GM10847 (cell line): ENCODE data around the gene FOXR1.

Source experiments
- POLR2A ChIP-seq: IDR thresholded peaks from 2 replicates; pipeline ENCODE4 v1.6.1; 2011; ENCODE audit not compliant: insufficient read length; ENCODE audit errors: extremely low read depth

FOXR1 gene

DNA sequence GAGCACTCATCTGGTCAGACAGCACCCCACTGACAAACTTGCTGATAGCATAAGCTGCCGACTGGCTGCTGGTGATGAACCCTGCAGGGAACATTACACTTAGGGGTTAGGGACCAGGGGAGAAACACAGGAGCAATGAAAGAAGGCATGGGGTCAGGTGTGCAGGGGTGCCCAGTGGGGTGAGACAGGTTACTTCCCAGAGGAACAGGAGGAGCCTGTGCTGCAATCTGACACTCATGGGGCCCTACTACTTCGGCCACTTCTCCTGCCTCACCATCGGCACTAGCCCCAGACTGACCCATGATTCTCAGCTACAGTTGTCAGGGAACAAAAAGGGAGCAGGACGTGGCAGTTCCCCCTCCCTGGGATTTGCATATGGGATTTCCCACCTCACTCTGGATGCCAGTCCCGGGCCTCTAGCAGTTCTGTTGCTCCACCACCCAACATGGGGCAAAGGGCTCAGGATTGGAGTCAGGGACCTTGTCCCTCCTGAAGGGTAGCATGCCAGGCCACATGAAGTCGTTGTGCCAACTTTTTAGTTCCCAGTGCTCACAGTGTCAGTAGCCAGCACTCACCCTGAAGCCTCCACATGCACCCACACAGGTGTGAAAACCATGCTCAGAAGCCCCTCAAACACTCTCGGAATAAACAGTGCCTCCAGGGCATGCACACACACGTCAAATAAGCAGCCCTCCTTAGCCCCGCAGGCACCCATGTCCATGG lies 56.9 kb downstream of the FOXR1 start:
- TF ChIP-seq POLR2A = no peak

GRCh38 chr11:119029069-119029339 lies 57.4 kb downstream of the FOXR1 start:
- TF ChIP-seq POLR2A = no peak

DNA sequence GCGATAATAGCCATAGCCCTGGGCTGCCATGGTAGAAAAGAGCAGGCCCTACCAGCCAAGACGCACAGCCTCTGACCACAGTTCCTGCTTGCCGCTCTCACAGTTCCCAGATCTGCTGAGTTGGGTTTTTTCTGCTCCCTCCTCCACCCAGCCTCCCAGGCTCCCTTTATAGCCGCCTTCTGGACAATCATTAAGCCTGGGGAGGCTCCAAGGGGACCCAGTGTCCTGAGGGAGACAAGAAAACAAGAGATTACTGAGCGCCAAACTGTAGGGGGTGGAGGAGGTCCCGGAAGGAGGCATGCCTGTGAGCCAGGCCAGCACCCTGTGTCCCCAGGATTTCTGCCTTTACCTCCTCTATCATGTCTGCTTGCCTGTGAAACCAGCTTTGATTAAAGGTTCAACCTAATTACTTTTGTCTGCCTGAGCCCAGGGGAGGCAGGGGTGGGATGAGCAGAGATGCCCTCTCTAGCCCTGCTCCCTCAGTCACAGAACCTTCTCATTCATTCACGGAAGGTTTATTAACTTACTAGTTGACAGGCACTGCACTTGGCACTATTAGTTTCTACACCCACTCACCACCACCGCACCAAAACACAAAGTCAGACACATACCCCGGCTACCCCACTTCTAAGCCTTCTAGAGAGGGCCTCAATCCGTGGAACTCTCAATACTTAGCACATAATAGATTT lies 57.9 kb downstream of the FOXR1 start:
- no peak for TF ChIP-seq POLR2A

DNA sequence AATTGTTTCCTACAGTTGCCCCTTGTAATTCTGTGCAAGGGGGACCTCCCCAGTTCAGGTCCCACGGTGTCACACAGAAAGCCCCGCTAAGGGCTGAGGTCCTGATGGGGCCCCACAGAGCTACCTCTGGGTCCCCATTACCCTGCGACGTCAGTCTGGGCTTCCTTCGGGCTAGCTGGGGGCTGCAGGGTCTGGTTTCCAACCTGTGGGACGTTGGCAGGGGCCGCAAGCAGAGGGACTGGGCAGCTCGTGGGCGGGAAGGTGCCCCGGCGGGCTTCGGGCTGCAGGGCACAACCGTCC lies 58.4 kb downstream of the FOXR1 start:
- TF ChIP-seq POLR2A = no peak

DNA sequence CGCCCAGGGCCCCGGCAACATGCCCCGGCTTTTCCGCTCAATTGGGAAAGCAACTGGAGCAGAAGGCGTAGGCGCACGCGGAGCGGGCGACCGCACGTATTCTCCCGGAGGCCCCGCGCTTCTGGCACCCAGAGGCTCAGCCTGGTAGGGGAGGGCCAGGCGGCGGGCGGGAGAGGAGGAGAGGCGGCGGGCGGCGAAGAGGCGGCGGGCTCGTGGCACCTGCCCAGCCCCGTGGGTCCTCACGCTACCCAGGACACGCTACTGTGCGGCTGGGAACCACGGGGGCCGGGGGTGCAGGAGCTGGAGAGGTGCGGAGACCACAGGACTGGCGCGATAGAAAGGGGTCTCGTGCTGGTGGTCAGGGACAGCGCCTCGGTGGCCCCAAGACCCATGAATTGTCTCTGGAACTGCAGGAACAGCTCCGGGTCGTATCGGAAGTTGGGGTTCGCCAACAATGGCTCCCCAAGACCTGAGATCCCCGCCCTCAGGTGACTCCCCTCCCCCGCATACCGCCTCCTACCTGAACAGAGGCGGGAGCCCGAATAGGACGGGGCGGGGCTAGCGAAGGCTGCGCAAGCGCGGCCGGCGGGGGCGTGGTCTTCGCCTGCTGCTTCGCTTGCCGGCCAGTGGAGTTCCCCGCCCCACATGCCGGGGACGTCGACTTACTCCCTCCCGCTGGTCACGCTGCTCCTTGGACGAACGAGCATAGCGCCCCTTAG lies 58.9 kb downstream of the FOXR1 start, which contains the start of gene SLC37A4:
Gene SLC37A4 (minus strand): TSS at position 549 of the 719 bp plus-strand sequence.
- TF ChIP-seq POLR2A = no peak
